Immature natural killer cell (primary cell): ENCODE results near the gene GNE. TPM values are rescaled to one million over a fixed set of nuclear protein-coding genes. Genes with fewer than 3 reads are reported as not detected.
"Not testable (repeated sequence)": the region's sequence is repeated elsewhere in the genome, so short reads cannot be mapped to it uniquely, and the experiment has no call there.

Experiments used
- DNase-seq, 3 donors: peaks; one replicate each; pipeline ENCODE4 v3.0.0; 2022; ENCODE audit warnings: mixed read lengths in 1 of 3
- H3K27ac Mint-ChIP-seq, 6 donors: one replicate each; pipeline ENCODE4 v1.8.0; 2020; ENCODE audit warnings: mixed read lengths in 6 of 6, mild to moderate bottlenecking in 5 of 6, inconsistent platforms in 4 of 6, moderate library complexity in 3 of 6
- H3K27me3 Mint-ChIP-seq, 3 donors: one replicate each; pipeline ENCODE4 v1.8.0; 2020 to 2021; ENCODE audit warnings: low read depth in 3 of 3, mild to moderate bottlenecking in 3 of 3, mixed read lengths in 3 of 3, moderate library complexity in 3 of 3, inconsistent platforms in 1 of 3
- H3K36me3 Mint-ChIP-seq, 3 donors: one replicate each; pipeline ENCODE4 v1.8.0; 2020; ENCODE audit warnings: mixed read lengths in 3 of 3, inconsistent platforms in 2 of 3, mild to moderate bottlenecking in 2 of 3
- H3K4me1 Mint-ChIP-seq, 2 donors: one replicate each; pipeline ENCODE4 v1.8.0; 2020; ENCODE audit warnings: inconsistent platforms in 2 of 2, mild to moderate bottlenecking in 2 of 2, mixed read lengths in 2 of 2, moderate library complexity in 1 of 2
- H3K4me3 Mint-ChIP-seq, 5 donors: one replicate each; pipeline ENCODE4 v1.8.0; 2020; ENCODE audit warnings: mild to moderate bottlenecking in 5 of 5, mixed read lengths in 5 of 5, inconsistent platforms in 3 of 5, moderate library complexity in 3 of 5
- H3K9me3 Mint-ChIP-seq, 6 donors: one replicate each; pipeline ENCODE4 v1.8.0; 2020; ENCODE audit warnings: mild to moderate bottlenecking in 6 of 6, mixed read lengths in 6 of 6, inconsistent platforms in 4 of 6, moderate library complexity in 3 of 6
- polyA plus RNA-seq, 3 donors: library from polyadenylated mRNA; unstranded; fragments of 300-500 nt; fragmentation: Illumina TruSeq; gene quantifications; one replicate each; pipeline ENCODE4 v1.2.3, GENCODE V29; 2021

Gene GNE, protein sequence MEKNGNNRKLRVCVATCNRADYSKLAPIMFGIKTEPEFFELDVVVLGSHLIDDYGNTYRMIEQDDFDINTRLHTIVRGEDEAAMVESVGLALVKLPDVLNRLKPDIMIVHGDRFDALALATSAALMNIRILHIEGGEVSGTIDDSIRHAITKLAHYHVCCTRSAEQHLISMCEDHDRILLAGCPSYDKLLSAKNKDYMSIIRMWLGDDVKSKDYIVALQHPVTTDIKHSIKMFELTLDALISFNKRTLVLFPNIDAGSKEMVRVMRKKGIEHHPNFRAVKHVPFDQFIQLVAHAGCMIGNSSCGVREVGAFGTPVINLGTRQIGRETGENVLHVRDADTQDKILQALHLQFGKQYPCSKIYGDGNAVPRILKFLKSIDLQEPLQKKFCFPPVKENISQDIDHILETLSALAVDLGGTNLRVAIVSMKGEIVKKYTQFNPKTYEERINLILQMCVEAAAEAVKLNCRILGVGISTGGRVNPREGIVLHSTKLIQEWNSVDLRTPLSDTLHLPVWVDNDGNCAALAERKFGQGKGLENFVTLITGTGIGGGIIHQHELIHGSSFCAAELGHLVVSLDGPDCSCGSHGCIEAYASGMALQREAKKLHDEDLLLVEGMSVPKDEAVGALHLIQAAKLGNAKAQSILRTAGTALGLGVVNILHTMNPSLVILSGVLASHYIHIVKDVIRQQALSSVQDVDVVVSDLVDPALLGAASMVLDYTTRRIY
- polyA plus RNA-seq = 1 to 10 TPM; 2.3 to 4.8 (median 4.3) TPM

- H3K4me3 Mint-ChIP-seq = peak within 1 kb of the TSS; percentile 91 to 98 (median 97)
Measured at GRCh38 chr9:36258208-36258995, at the start of gene GNE. Gene GNE, minus strand, starts transcription at chr9:36258448. Its CDS starts 9,093 bp downstream, at chr9:36249355.

GRCh38 chr9:36306471-36307306 lies 48.4 kb upstream of the GNE start:
- Mint-ChIP-seq H3K27me3 (peaks cover 0 to 1% (median 0%) of the 10 kb centered on the region in 3 donors), H3K36me3 (peaks cover 0 to 22% (median 9%) of the 10 kb centered on the region in 3 donors), H3K4me3 (no peak overlapping the region), H3K4me1 (peaks cover 0 to 3% of the 10 kb centered on the region in 2 donors), H3K27ac (no peak overlapping the region), H3K9me3 (no peaks in the 10 kb centered on the region)
- DNase-seq = no peak

More at GRCh38 chr9:36258208-36258995, at the start of gene GNE:
- Mint-ChIP-seq H3K4me1 (peaks cover 7 to 16% of the 10 kb centered on the region in 2 donors), H3K27me3 (peaks cover 0 to 11% (median 10%) of the 10 kb centered on the region in 3 donors), H3K27ac (peak within 1 kb of the TSS; percentile 93 to 98 (median 96)), H3K9me3 (no peaks in the 10 kb centered on the region), H3K36me3 (no peaks in the 10 kb centered on the region)
- DNase-seq = peak; percentile 95 to 96 (median 96)

DNA sequence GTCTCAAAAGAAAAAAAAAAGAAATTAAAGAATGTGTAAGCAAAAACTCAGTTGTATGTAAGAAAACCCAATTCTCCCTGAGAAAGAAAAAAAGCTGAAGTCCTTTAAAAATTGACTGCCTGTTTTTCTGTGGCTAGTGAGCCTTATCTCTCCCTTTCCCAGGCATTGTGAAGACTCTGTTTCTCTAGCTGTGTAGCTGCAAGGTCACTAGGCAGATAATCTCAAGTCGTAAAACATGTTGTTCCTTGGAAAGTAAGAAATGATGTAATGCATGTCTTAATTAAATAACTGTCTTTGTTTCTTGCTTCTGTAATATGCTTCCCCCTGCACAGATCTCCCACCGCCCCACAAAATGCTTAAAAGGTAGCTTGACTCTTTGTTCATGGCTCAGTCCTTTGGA lies 46.1 kb upstream of the GNE start:
- H3K4me3 Mint-ChIP-seq, H3K9me3 Mint-ChIP-seq, DNase-seq, H3K27ac Mint-ChIP-seq, H3K27me3 Mint-ChIP-seq, H3K4me1 Mint-ChIP-seq: not testable (repeated sequence)
- peaks cover 0 to 22% (median 9%) of the 10 kb centered on the region in 3 donors for H3K36me3 Mint-ChIP-seq

DNA sequence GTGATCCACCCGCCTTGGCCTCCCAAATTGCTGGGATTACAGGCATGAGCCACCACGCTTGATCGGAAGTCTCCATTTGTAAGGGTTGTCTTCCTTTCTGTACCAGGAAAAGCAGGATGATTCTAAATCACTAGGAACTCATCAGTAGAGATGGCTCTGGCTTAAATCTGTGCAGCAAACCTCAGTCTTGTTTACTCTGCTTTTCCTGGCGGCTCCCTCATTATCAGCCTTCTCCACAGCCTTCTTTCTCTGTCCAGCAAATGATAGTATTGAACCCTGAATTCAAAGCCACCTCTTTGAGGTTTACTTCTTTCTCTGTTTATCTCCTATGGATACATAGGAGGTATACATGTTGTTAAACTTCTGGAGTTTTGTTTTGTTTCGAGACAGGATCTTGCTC lies 43.0 kb upstream of the GNE start:
- DNase-seq = no peak
- Mint-ChIP-seq H3K4me1 (no peaks in the 10 kb centered on the region), H3K27me3 (peaks cover 0 to 1% (median 0%) of the 10 kb centered on the region in 3 donors), H3K4me3 (no peak overlapping the region), H3K27ac (no peak overlapping the region), H3K36me3 (peaks cover 5 to 26% (median 14%) of the 10 kb centered on the region in 3 donors), H3K9me3 (no peaks in the 10 kb centered on the region)

DNA sequence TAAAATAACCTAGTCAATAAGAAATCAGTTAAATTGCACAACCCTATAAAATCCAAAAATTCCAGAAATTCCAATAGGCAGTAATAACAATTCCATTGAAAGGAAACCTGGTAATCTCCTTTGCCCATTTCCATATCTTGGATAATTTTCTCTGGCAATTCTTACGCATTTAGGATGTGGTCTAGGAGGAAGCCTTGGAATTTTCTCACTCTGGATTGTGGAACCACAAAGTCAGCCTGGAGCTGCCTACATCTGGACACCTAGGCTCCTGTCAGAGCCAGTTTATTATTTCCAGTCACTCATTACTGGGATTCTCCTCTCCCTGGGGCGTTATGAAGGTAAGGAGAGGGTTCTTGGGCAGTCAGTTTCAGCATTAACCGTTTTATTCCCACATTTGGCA lies 40.3 kb upstream of the GNE start:
- H3K27ac Mint-ChIP-seq = no peak overlapping the region
- DNase-seq = no peak
- H3K27me3 Mint-ChIP-seq = peaks cover 0 to 1% (median 0%) of the 10 kb centered on the region in 3 donors
- H3K36me3 Mint-ChIP-seq = peaks cover 5 to 21% (median 9%) of the 10 kb centered on the region in 3 donors
- no peaks in the 10 kb centered on the region for H3K9me3 Mint-ChIP-seq
- H3K4me1 Mint-ChIP-seq = no peaks in the 10 kb centered on the region
- no peak overlapping the region for H3K4me3 Mint-ChIP-seq

- Mint-ChIP-seq H3K4me3 (no peak overlapping the region), H3K27me3 (peaks cover 0 to 2% (median 1%) of the 10 kb centered on the region in 3 donors), H3K27ac (no peak overlapping the region), H3K9me3 (no peaks in the 10 kb centered on the region), H3K36me3 (peaks cover 5 to 13% (median 12%) of the 10 kb centered on the region in 3 donors), H3K4me1 (no peaks in the 10 kb centered on the region)
- DNase-seq = no peak
Measured at GRCh38 chr9:36297798-36298197, 39.5 kb upstream of the GNE start.

GRCh38 chr9:36294996-36295395 lies 36.7 kb upstream of the GNE start:
- H3K27ac Mint-ChIP-seq, DNase-seq, H3K4me3 Mint-ChIP-seq, H3K9me3 Mint-ChIP-seq, H3K27me3 Mint-ChIP-seq, H3K4me1 Mint-ChIP-seq: not testable (repeated sequence)
- H3K36me3 Mint-ChIP-seq = peaks cover 5 to 17% (median 11%) of the 10 kb centered on the region in 3 donors

GRCh38 chr9:36293918-36294317 lies 35.7 kb upstream of the GNE start:
- no peak for DNase-seq
- peaks cover 2 to 13% (median 8%) of the 10 kb centered on the region in 3 donors for H3K36me3 Mint-ChIP-seq
- H3K4me1 Mint-ChIP-seq = no peaks in the 10 kb centered on the region
- H3K27me3 Mint-ChIP-seq = peaks cover 0 to 2% (median 0%) of the 10 kb centered on the region in 3 donors
- H3K4me3 Mint-ChIP-seq = no peak overlapping the region
- H3K27ac Mint-ChIP-seq = no peak overlapping the region
- no peaks in the 10 kb centered on the region for H3K9me3 Mint-ChIP-seq

GRCh38 chr9:36293171-36293570 lies 34.9 kb upstream of the GNE start:
- Mint-ChIP-seq H3K27ac (no peak overlapping the region), H3K36me3 (peaks cover 0 to 12% (median 6%) of the 10 kb centered on the region in 3 donors), H3K9me3 (no peaks in the 10 kb centered on the region), H3K27me3 (peaks cover 0 to 4% (median 2%) of the 10 kb centered on the region in 3 donors), H3K4me1 (no peaks in the 10 kb centered on the region), H3K4me3 (no peak overlapping the region)
- no peak for DNase-seq

DNA sequence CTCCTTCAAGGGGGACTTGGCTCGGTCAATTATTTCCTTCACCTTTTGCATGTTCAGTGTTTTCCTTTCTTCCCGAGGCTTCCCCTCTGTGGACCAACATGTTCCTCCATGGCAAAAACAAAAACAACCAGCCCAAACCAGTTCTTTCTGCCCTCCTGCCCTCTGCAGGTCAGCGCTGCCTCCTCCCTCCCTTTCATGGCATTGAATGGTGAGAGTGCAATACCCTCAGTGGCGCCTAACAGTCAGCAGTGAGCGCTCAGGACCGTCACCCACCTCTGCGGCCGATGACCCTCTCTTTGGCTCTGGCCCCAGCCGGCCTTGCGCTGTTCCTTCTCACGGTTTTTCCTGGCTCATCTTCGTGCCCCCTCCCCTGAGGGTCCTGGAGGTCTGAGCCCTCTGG lies 34.4 kb upstream of the GNE start:
- no peak overlapping the region for H3K4me3 Mint-ChIP-seq
- H3K4me1 Mint-ChIP-seq = no peaks in the 10 kb centered on the region
- H3K27ac Mint-ChIP-seq = no peak overlapping the region
- H3K9me3 Mint-ChIP-seq = no peaks in the 10 kb centered on the region
- peaks cover 0 to 12% (median 6%) of the 10 kb centered on the region in 3 donors for H3K36me3 Mint-ChIP-seq
- no peak for DNase-seq
- H3K27me3 Mint-ChIP-seq = peaks cover 0 to 4% (median 2%) of the 10 kb centered on the region in 3 donors

GRCh38 chr9:36290996-36291395 lies 32.7 kb upstream of the GNE start:
- no peak overlapping the region for H3K4me3 Mint-ChIP-seq
- H3K4me1 Mint-ChIP-seq = no peaks in the 10 kb centered on the region
- no peak overlapping the region for H3K27ac Mint-ChIP-seq
- H3K9me3 Mint-ChIP-seq = no peaks in the 10 kb centered on the region
- H3K27me3 Mint-ChIP-seq = peaks cover 0 to 4% (median 2%) of the 10 kb centered on the region in 3 donors
- DNase-seq = no peak
- peaks cover 0 to 18% (median 0%) of the 10 kb centered on the region in 3 donors for H3K36me3 Mint-ChIP-seq

DNA sequence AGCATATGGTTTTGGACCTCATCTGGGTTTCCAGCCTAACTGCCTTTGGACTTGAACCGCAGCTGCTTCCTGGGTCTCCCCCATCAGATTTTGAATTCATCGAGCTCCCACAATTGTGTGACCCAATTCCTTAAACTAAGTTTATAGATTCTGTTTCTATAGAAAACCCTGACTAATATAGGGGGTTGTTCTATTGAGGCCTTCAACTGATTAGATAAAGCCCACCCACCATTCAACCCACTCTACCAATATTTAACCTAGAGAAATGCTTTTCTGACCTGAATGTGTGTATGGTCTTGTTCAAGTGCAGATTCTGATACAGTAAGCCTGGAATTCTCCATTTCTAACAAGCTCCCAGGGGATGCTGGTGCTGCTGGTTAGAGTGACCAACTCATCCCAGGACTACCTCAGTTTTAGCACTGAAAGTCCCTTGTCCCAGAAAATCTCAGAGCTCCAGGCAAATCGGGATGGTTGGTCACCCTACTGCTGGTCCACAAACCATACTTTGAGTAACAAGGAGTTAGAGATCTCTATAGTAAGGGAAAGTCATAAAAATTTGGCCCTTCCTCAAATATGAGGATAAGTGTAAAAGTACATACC lies 31.7 kb upstream of the GNE start:
- Mint-ChIP-seq H3K4me3 (no peak overlapping the region), H3K4me1 (no peaks in the 10 kb centered on the region), H3K36me3 (peaks cover 0 to 18% (median 0%) of the 10 kb centered on the region in 3 donors), H3K27me3 (peaks cover 0 to 4% (median 2%) of the 10 kb centered on the region in 3 donors), H3K27ac (no peak overlapping the region), H3K9me3 (no peaks in the 10 kb centered on the region)
- DNase-seq = no peak
